NCI-H2227 (cell line): Measurements from ENCODE around the gene RPN1.
"Not testable (repeated sequence)": the region's sequence is repeated elsewhere in the genome, so short reads cannot be mapped to it uniquely, and the experiment has no call there.

Experiments used
- DNase-seq: peaks from one replicate; lab custom pipeline; 2025; ENCODE audit not compliant: unreplicated experiment; lab: John Stamatoyannopoulos, UW

Gene RPN1

DNA sequence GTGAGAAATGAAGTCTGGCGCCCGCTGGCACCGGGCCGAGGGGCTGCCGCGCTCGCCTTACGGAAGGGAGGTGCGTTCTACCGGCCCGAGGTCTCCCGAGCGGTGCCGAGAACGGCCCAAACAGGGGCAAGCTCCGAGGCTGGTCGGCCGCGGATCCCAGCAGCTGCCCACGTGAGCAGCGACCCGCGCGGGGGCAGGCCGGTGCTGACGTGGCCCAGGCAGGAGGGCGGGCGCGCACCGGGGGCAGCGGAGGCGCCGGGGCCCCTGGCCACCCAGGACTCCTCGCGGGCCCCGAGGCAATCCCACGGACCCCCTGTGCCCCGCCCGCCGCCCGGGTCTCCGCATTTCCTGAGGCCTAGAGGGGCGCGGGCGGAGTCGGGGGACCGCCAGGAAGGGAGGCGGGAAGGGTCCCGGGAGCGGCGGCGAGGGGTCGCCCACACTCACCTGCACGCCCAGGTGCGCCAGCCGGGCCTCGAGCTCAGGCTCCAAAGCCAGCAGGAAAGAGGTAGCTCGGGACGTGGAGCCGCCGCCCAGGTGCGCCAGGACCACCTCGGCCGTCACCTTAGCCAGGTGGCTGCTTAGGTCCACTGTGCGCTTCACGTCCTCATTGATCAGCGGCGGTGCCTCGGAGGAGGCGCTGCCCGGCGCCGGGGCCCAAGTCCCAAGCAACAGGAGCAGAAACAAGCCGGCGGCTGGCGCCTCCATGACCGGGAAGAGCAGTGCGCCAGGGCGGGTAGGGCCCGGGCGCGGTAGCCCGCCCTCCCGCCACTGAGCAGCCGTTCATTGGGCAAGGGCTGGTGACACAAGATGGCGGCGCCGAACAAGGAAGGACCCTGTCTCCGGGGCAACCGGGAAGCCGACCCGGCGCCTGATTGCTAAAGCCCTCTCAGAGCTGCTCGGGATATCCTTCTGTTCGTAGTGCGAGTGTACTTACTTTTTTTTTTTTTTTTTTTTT is at the start of gene RPN1:
TSS of gene RPN1 (minus strand) at position 723 of the 955 bp plus-strand sequence. CDS start at position 705, 18 bp downstream.
- DNase-seq: peak; percentile 89

DNA sequence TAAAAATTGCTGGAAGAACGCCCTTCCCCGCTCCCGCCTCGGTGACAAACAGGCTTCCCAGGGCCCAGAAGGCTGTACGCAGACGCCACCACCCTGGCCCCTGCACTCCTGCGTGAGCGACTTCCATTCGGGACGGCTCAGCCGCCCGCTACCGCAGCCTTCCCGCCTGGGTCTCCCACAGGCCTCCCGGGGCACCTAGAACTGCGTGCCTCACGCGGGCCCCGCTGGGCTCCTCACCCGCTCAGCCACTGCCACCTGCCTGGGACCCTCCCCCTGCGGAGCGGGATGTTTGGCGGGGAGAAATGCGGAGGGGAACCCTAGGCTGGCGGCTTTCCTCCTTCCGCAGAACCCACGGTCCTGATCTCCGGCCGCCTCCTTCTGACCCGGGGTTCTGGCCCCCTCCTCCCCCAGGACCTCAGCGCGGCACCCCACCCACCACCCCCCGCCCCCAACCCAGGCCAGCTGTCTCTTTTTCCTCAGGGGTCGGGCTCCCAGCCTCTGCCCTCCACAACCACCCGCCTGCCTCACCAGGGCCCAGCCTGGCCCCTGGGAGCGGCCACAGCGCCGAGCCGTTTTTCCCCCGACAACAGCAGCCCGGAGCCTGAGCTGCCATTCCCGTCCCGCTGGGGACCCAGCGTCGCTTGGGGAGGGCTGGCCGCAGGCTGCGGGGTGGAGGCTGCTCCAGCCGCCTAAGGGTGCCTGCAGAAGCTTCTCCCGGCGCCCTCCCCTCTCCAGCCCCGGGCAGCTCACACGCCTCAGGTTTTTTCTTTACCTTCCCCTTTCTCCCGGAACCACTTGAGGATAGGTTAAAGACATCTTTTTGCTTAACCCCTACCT is 47.8 kb upstream of the RPN1 start:
- peak; percentile 36 for DNase-seq

DNA sequence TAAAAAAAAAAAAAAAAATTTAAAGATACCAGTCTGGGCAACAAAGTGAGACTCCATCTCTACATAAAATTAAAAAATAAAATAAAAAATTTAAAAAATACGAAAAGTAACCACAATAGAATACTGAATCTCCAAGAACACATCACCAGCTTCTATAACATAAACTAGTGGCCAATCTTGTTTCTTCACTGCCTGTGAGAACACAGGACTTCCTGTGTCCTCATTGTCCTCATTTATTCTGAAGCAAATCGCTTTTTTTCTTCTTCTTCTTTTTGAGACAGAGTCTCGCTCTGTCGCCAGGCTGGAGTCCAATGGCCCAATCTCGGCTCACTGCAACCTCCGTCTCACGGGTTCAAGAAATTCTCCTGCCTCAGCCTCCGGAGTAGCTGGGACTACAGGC is 46.7 kb upstream of the RPN1 start:
- no peak for DNase-seq

DNA sequence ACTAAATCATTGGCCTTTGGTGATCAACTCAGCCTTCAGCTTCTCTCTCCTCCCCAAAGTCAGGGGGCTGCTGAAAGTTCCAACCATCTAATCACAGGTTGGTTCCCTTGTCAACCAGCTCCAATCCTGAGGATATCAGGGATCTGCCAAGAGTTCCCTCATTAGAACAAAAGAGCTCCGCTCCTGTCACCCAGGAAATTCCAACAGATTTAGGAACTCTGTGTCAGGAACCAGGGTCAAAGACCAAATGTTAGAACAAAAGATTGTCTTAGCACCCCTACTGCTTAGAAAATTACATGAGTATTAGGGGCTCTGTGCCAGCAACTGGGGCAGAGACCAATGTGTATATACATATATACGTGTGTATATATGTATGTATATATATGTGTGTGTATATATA is 43.1 kb upstream of the RPN1 start:
- DNase-seq: no peak

DNA sequence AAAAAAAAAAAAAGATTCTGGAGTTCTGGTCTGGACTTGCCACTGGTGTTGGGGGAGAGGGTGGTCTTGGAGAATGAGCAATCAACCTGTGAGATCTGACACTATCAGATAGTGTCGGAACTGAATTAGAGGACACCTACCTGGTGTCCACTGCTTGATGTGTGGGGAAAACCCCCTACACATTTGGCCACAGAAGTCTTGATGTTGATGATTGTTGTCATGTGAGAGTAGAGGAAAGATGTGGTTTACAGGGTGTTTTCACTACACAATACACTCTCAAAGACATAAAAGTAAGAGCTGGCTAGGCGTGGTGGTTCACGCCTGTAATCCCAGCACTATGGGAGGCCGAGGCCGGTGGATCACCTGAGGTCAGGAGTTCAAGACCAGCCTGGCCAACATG is 38.4 kb upstream of the RPN1 start:
- no peak for DNase-seq

DNA sequence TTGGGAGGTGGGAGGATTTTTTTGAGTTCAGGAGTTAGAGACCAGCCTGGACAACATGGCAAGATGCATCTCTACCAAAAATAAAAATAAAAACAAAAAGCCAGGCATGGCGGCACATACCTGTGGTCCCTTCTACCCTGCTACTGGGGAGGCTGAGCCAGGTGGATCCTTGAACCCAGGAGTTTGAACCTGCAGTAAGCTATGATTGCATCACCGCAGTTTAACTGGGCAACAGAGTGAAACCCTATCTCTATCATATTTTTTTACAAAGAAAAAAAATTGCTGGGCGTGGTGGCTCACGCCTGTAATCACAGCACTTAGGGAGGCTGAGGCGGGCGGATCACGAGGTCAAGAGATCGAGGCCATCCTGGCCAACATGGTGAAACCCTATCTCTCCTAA is 35.8 kb upstream of the RPN1 start:
- DNase-seq: no peak

DNA sequence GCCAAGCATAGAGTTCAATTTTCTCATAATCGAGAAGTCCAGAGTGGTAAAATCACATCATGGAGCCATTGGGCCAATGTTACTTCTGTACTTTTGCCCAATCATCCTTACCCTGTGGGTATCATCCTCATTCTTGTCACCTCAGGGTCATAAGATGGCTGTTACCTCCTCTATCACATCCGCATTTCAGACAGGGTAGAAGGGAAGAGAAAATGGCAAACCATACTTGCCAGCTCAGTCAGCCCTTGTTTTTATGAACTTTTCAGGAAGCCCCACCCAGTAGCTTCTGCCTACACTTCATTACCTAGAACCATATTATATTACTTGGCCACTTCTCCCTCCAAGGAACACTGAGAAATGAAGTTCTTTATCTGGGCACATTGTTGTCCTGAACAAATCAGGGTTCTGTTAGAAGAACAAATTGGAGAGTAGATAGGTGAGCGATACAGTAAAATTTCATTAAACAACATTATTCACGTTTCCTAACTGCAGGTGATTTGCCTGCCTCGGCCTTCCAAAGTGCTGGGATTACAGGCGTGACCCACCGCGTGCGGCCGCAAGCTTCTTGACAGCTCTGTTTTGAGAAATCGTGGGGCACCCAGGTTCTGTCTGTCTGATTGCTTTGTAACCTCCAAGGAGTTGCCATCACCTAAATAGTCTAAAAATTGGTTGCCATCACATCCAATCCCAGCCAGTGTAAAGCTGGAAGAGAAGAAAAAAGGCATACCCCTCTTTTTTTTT is 34.5 kb upstream of the RPN1 start:
- no peak for DNase-seq

DNA sequence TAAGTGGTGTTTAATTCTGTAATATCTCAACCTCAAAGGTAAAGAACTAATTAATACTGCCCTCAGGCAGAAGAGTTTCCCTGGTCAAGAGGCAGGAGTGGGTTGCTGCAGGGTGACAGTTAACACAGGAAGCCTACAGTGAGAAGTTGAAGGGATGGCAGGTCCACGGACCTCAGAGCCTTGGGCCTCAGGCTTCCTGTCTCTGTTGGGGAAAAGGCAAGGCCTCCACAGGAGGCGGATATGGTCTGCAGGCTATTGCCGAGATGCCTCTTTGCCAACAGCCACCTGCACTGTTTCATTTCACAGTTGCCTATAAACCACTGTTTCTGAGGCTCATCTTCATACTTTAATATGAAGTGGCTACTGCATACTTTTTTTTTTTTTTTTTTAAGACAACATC is 33.3 kb upstream of the RPN1 start:
- no peak for DNase-seq

DNA sequence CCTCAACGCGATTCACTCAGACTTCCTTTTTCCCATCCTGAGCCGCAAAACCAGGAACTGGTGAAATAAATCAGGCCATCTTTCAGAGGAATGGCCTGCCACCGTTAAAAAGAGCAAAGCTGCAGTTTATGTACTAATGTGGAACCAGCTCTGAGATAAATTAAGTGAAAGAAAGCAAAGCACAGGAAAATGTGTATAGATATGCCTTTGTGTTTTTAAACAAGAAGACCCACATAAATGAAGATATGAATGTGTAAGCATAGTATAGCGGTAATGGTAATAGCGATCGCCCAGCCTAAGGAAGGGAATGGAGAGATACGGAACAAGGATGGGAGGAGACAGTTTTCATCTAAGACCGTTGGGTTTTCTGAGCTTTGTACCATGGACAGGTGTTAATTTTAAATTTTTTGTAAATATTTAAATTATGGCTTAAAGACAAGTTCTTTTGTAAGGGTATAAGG is 30.8 kb upstream of the RPN1 start:
- DNase-seq: peak; percentile 52

DNA sequence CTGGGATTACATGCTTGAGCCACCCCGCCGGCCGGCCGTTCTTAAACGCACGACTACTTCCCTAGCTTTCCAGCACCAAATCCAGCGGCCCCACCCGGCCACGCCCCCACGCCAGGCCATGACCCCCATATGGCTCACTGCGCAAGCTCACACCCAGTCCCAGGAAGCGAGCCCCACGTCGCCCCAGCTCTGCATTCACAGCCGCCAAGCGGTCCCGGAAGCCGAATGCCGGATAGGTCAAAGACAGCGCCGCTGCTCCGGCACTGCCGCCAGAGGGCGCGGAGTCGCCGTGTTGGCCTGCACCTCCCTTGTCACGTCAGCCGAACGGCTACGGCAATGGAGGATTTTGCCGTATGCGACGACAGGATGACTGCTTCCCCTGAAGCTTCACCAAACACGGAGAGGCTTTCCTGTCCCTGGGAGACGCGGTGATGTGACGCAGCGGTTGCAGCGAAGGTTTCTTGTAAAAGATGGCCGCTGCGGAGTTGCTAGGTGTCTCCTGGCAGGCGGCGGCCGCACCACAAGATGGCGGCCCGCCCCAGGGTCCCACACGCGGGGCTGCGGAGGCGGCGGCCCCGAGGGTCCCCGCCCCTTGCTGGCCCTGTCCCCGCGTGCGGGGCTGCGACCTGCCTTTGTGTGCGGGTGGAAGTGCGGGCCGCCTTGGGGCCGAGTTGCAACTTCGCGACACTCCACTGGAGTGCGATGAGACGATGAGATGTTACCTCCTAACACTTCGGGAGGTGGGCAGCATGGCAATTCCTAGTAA is 30.2 kb upstream of the RPN1 start:
- DNase-seq: peak; percentile 95

DNA sequence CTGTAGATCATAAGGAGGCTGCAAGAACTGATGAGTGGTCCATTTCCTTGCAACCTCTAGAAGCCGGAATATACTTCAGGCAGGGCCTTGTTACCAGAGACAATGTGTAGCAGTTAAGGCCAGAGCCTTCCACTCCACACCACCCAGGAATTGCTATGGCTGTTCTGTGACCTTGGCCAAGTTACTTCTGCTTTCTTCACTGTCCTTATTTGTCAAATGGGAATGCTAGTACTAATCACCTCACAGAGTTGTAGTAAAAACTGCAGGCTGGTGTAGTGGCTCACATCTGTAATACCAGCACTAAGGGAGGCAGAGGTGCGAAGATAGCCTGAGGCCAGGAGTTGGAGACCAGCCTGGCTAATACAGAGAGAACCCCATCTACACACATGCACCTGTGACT is 28.7 kb upstream of the RPN1 start:
- DNase-seq: no peak

DNA sequence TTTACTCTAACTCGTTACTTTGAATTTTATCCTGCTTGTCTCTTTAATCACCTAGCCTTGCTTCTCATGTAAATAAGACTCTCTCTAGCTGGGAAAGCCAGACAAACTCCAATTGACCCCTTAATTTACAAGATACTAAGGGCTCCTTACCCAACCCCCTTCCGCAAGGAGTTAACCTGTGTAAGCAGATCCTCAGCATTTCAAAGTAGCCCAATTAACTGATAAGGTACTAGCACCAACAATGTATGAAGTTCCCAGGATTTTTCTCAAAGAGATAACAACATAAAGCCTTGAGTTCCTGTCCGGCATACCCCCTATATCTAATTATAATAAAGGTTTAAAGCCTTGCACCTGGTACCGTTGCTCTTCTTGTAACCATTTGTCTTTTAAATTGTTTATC is 25.2 kb upstream of the RPN1 start:
- DNase-seq: not testable (repeated sequence)

DNA sequence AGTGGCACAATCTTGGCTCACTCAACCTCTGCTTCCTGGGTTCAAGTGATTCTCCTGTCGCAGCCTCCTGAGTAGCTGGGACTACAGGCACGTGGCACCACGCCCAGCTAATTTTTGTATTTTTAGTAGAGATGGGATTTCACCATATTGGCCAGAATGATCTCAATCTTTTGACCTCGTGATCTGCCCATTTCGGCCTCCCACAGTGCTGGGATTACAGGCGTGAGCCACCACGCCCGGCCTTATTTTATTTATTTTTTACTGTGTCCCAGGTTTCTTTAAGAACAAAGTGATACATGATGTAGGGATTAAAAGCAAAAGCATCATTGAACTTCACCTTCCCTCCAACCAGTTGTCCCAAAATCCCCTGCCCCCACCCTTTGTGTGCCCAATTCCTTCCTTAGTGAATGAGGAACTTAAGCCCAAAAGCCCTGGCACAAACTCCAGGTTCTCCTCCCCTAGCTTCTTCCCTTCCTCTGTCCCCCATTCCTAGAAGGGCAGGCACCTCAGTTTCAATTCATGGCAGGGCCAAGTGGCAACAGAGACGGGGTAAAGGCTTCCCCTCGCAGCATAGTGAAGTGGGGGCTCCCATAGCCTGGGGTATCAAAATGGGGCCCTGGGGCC is 23.7 kb upstream of the RPN1 start:
- DNase-seq: no peak

DNA sequence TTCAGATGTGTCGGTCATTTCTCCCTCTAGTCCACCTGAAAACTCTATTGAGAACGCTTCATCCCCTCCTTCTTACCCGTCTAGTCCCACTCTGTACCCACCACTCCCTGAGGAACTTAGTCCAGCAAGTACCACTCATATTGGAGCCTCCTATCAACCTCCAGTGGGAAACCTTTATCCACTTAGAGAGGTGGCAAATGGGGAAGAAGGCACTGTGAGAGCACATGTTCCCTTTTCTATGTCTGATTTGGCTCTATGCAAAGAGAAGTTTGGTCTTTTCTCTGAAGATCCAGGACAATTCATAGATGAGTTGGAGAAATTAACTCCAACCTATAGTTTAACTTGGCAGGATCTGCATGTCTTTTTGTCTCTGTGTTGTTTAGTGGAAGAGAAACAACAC is 17.0 kb upstream of the RPN1 start:
- no peak for DNase-seq

DNA sequence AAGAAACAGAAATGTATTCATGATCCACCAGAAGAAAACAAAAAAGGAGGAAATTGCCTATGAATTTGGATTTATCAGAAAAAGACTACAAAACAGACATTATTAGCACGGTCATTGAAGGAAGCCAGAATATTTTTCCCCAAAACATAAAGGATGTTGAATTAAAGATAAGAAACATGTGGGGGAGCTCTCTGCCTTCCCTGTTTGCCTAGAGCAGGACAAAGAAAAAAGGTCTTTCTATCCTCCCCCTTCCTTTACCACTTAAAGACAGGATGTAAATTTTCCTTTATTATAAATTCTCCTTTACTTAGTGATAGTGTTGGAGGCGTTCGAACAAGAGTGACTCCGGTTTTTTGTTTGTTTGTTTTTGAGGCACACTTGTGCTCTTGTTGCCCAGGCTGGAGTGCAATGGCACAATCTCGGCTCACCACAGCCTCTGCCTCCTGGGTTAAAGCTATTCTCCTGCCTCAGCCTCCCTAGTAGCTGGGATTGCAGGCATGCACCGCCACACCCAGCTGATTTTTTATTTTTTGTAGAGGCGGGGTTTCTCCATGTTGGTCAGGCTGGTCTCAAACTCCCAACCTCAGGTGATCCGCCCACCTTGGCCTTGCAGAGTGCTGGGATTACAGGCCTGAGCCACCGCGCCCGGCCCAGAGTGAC is 14.9 kb upstream of the RPN1 start:
- no peak for DNase-seq

DNA sequence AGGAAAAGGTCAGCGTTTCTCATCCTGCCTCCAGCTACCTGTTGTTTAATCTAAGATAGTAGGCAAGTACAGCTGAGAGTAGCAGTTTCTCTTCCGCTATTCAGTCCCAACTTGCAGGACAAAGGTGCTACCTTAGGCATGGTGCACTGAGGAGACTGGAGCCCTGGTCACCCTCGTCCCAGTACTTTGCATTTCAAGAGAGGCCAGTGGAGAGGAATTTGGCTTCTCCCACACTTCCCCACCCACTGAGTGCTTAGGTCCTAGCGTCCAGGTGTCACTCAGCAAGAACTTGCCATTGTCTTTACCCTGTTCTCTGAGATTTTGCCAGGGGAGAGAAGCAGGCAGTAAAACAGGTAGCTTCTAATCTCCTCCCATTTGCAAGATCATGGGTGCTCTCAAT is 12.5 kb upstream of the RPN1 start:
- DNase-seq: no peak

DNA sequence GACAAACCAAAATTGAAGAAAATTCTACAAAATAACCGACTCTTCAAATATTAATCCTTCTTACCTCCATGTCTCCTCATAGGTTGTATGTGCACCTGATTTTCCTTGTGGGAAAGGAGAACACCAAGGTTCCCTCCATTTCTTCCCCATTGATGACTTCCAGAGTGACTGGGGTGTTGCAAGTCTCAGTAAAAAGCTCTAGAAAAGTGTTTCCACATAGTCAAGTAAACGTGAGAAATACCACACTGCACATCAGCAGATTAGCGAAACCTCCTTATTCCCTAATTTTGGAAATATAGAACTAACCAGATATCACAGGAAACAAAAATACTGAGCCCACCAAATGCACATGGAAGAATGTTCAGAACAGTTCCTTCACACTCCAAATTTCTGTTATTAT is 4.9 kb upstream of the RPN1 start:
- DNase-seq: no peak

DNA sequence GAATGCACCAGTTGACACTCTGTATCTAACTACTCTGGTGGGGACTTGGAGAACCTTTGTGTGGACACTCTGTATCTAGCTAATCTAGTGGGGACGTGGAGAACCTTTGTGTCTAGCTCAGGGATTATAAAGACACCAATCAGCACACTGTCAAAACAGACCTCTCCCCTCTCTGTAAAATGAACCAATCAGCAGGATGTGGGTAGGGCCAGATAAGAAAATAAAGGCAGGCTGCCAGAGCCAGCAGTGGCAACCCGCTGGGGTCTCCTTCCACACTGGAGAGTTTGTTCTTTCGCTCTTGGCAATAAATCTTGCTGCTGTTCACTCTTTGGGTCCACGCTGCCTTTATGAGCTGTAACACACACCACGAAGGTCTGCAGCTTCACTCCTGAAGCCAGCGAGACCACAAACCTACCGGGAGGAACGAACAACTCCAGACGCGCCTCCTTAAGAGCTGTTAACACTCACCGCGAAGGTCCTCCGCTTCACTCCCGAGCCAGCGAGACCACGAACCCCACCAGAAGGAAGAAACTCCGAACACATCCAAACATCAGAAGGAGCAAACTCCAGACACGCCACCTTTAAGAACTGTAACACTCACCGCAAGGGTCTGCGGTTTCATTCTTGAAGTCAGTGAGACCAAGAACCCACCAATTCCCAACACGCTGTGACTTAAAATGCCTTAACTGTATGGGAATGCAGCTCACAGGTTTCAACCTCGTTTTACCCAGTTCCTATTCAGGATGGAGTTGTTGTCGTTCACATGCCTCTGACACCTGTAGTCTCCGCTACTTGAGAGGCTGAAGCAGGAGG is 3.6 kb upstream of the RPN1 start:
- DNase-seq: not testable (repeated sequence)
